KOPT-K1 (cell line): ENCODE data around the gene UACA.
"Not testable (repeated sequence)": the region's sequence is repeated elsewhere in the genome, so short reads cannot be mapped to it uniquely, and the experiment has no call there.

Experiments
- H3K27ac ChIP-seq: fragments of 200-600 bp; sonication (generic); 2 replicates; pipeline ENCODE4 v1.5.1; 2016; ENCODE audit warnings: antibody characterized with exemption, mild to moderate bottlenecking, low read depth, low read length; ENCODE audit not compliant: poor library complexity, severe bottlenecking
- H3K36me3 ChIP-seq: fragments of 200-600 bp; sonication (generic); 2 replicates; pipeline ENCODE4 v1.5.1; 2017; ENCODE audit warnings: antibody characterized with exemption, mild to moderate bottlenecking, low read length, moderate library complexity; ENCODE audit not compliant: insufficient read depth
- H3K9me3 ChIP-seq: fragments of 200-600 bp; sonication (generic); 2 replicates; pipeline ENCODE4 v1.5.1; 2017; ENCODE audit warnings: antibody characterized with exemption, low read length, mild to moderate bottlenecking; ENCODE audit not compliant: insufficient read depth, poor library complexity, severe bottlenecking

UACA gene

GRCh38 chr15:70742928-70743327 is 20.4 kb downstream of the UACA start:
- Histone ChIP-seq H3K9me3 (no peaks in the 10 kb centered on the region), H3K36me3 (no peaks in the 10 kb centered on the region), H3K27ac (no peak overlapping the region)

GRCh38 chr15:70741677-70742293 is 21.6 kb downstream of the UACA start:
- Histone ChIP-seq H3K27ac (no peak overlapping the region), H3K36me3 (no peaks in the 10 kb centered on the region), H3K9me3 (no peaks in the 10 kb centered on the region)

DNA sequence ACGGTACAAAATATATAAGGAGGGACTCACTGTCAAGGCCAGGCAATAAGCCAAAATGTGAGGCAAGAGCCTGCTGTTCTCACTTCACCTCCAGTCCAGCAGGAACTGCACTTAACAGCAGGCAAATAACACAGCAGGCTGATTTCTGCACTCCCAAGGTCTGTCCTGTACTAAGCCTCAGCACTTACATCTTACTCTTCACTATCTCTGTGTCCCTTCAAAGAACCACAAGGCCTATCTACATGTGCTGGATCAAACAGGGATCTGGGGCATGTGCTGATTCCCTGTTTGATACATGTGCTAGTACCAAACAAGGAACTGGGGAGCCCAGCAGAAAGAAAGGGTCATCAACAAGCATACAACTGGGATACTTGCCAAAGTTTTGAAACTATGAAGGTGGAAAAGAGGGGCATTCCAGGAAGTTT is 22.2 kb downstream of the UACA start:
- no peaks in the 10 kb centered on the region for H3K36me3 ChIP-seq
- no peaks in the 10 kb centered on the region for H3K9me3 ChIP-seq
- no peak overlapping the region for H3K27ac ChIP-seq

DNA sequence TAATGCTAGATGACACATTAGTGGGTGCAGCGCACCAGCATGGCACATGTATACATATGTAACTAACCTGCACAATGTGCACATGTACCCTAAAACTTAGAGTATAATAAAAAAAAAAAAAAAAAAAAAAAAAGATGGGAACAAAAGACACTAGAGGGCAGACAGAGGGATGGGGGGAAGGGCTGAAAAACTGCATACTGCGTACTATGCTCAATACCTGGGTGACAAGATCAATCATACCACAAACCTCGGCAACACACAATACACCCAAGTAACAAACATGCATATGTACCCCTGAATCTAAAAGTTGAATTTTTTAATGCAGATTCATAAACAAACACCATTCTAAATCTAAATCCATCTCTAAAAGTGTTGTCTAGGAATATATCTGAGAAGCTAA is 28.3 kb downstream of the UACA start:
- H3K9me3 ChIP-seq, H3K36me3 ChIP-seq, H3K27ac ChIP-seq: not testable (repeated sequence)

DNA sequence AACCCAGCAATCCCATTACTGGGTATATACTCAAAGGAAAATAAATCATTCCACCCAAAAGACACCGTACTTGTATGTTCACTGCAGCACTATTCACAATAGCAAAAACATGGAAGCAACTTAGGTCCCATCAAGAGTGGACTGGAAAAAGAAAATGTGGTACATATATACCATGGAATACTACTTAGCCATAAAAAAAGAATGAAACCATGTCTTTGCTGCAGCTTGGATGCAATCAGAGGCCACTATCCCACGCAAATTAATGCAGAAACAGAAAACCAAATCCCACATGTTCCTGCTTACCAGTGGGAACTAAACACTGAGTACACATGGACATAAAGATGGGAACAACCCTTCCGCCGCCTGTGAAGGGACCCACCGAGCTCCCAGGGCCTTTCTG is 34.2 kb downstream of the UACA start:
- H3K9me3 ChIP-seq: no peaks in the 10 kb centered on the region
- no peak overlapping the region for H3K27ac ChIP-seq
- no peaks in the 10 kb centered on the region for H3K36me3 ChIP-seq

- Histone ChIP-seq H3K9me3 (no peaks in the 10 kb centered on the region), H3K36me3 (no peaks in the 10 kb centered on the region), H3K27ac (no peak overlapping the region)
Observed at GRCh38 chr15:70726753-70727152, 36.6 kb downstream of the UACA start.

GRCh38 chr15:70723927-70724326 is 39.4 kb downstream of the UACA start:
- Histone ChIP-seq H3K27ac (no peak overlapping the region), H3K36me3 (no peaks in the 10 kb centered on the region), H3K9me3 (no peaks in the 10 kb centered on the region)

DNA sequence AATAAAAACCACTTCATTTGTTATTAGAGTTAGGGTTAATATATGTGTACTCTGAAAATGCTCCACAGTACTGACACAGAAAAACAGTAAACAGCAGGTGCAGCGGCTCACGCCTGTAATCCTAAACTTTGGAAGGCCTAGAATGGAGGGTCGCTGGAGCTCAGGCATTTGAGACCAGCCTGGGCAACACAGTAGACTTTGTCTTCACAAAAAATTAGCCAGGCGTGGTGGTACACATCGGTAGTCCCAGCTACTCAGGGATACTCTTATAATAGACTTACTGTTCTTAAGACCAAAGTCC is 40.3 kb downstream of the UACA start:
- Histone ChIP-seq H3K9me3 (no peaks in the 10 kb centered on the region), H3K27ac (no peak overlapping the region), H3K36me3 (no peaks in the 10 kb centered on the region)

- no peaks in the 10 kb centered on the region for H3K9me3 ChIP-seq
- H3K36me3 ChIP-seq: no peaks in the 10 kb centered on the region
- H3K27ac ChIP-seq: no peak overlapping the region
Observed at GRCh38 chr15:70722266-70723121, 40.9 kb downstream of the UACA start.

DNA sequence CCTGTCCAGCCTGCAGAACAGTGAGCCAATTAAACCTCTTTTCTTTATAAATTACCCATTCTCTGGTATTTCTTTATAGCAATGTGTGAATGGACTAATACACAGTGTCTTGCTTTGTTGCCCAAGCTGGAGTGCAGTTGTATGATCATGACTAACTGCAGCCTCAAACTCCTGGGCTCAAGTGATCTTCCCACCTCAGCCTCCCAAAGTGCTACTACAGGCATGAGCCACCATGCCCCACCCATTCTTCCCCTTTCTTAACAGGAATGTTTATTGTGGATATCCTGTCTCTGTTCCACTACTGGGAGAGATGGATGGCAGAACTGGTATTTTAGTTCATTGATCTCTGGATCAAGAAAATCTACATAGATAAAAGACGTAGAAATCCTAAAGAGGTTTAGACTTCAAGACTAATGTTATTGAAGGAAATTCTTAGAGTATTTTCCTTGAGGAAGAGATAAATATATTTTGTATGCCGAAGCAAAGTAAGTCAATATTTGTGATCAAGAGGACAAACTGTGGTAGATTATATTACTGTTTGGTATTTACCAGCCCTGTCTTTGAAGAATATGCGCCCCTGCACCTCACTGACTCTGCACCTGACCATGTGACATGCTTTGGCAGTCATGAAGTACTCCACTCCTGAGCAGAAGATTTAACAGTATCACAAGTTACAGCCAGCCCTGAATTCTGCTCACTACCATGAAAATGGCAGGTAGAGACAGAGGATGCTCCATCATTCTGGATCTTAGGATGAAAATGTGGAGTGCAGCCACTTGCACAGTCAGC is 42.9 kb downstream of the UACA start:
- Histone ChIP-seq H3K36me3 (no peaks in the 10 kb centered on the region), H3K27ac (no peak overlapping the region)

GRCh38 chr15:70717237-70717793 is 46.0 kb downstream of the UACA start:
- no peaks in the 10 kb centered on the region for H3K9me3 ChIP-seq
- no peak overlapping the region for H3K27ac ChIP-seq

More for the DNA sequence above, 42.9 kb downstream of the UACA start:
- H3K9me3 ChIP-seq: no peaks in the 10 kb centered on the region

DNA sequence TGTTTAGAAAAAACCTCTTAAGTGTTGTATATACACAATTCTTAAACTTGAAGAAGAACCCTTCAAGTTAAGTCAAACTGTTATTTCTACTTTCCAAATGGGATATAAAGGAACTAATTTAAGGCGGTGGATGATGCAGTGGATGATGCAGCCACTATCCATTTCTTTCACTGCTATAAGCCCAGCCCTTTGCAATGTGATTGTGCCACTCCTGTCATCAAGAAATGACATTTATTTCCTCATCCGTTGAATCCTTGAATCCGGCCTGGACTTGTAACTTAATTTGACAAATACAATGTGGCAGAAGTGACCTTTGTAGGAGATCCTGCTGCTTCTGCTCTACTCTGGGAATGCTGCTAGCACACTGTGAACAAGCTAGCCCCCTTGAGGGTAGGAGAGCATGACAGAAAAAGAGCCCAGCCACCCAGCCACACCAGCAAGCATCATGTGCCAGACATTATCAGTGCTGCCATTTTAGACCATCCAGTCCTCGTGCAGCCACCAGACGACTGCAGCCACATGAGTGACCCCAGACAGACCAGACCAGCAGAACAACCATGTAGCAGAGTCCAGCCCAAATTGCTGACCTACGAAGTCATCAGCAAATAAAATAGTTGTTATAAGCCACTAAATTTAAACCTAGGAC is 47.4 kb downstream of the UACA start:
- Histone ChIP-seq H3K9me3 (no peaks in the 10 kb centered on the region), H3K36me3 (no peaks in the 10 kb centered on the region), H3K27ac (no peak overlapping the region)

More at GRCh38 chr15:70717237-70717793, 46.0 kb downstream of the UACA start:
- H3K36me3 ChIP-seq: no peaks in the 10 kb centered on the region

DNA sequence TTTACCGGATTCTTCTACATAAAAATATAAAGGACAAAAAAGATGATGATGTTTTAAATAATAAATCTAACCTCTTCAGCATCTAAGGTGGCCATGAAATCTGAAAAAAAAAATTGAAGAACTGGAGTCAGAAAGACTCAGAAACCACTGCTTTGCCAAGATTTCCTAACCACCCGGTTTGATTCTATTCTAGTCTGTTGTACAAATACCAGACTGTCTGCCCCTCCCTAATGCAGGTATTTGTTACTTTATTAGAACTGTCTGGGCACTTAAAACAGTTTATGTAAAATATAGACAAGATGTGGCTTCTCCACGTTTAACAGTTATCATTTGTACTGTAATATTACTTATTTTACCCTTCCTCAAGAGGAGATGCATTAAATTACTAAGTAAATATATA is 48.8 kb downstream of the UACA start:
- Histone ChIP-seq H3K9me3 (no peaks in the 10 kb centered on the region), H3K36me3 (no peaks in the 10 kb centered on the region), H3K27ac (no peak overlapping the region)

DNA sequence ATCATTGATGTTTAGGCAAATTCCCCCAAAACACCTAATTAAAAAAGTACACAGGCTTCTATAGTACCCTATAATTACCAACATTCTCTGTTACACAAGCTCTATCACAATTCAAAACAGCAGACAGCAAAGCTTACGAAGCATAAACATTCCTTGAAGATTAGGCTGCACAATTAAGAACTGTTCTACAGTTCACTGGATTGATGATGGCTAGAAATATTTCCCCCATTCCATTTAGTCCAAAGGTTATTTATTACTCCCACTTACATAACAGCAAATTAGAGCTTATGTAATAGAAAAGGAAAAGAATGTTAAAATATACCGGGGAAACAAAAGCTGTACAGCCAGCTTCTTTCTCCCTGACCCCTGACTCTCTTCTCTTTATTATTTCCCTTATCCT is 49.3 kb downstream of the UACA start:
- H3K27ac ChIP-seq: no peak overlapping the region
- no peaks in the 10 kb centered on the region for H3K36me3 ChIP-seq
- no peaks in the 10 kb centered on the region for H3K9me3 ChIP-seq

DNA sequence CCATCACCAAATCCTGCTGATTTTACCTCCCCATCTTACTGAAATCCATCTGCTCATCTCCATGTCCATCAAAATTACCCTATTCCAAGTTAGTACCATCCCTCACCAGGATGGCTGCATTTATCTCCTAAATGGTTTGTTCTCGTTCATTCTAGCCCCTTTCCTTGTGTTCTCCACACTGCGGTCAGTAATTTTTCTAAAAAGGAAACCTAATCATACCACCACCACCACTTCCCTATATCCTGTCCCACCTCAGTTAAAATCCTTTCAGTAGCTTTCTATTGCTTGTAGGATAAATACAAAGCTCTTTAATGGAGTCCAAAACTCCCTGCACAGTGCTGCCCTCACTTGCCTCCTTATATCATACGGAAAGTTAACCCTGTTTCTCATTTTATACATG is 51.1 kb downstream of the UACA start:
- Histone ChIP-seq H3K9me3 (no peaks in the 10 kb centered on the region), H3K27ac (no peak overlapping the region), H3K36me3 (no peaks in the 10 kb centered on the region)
